Measurements from ENCODE around the gene KLF9.

KLF9 gene

GRCh38 chr9:70355801-70356200, 58.7 kb downstream of the KLF9 start:
- in situ Hi-C loops (cut with HindIII; ENCODE audit: low sequenced_read_pairs) = no loop called here
- H3K4me3 ChIP-seq (ENCODE audit: low read depth, low read length) = no peak overlapping the region
- no peak for TF ChIP-seq CTCF (IDR thresholded peaks at IDR 0.05; ENCODE audit: low read depth, low read length, missing control alignments)
- DNase-seq (ENCODE audit: low read depth) = no peak

GRCh38 chr9:70352802-70353201, 61.7 kb downstream of the KLF9 start:
- in situ Hi-C loops (cut with HindIII; ENCODE audit: low sequenced_read_pairs) = no loop called here
- peak; percentile 5 for DNase-seq (ENCODE audit: low read depth)
- no peak overlapping the region for H3K4me3 ChIP-seq (ENCODE audit: low read depth, low read length)
- peak; percentile 69 for TF ChIP-seq CTCF (IDR thresholded peaks at IDR 0.05; ENCODE audit: low read depth, low read length, missing control alignments)

- in situ Hi-C loops (cut with HindIII; ENCODE audit: low sequenced_read_pairs) = no loop called here
- TF ChIP-seq CTCF (IDR thresholded peaks at IDR 0.05; ENCODE audit: low read depth, low read length, missing control alignments) = no peak
- peak; percentile 45 for DNase-seq (ENCODE audit: low read depth)
Measured at GRCh38 chr9:70352356-70352755, 62.1 kb downstream of the KLF9 start.

GRCh38 chr9:70347046-70347445, 67.4 kb downstream of the KLF9 start:
- no peak for DNase-seq (ENCODE audit: low read depth)
- no peak overlapping the region for H3K4me3 ChIP-seq (ENCODE audit: low read depth, low read length)
- in situ Hi-C loops (cut with HindIII; ENCODE audit: low sequenced_read_pairs) = no loop called here
- TF ChIP-seq CTCF (IDR thresholded peaks at IDR 0.05; ENCODE audit: low read depth, low read length, missing control alignments) = no peak

More at GRCh38 chr9:70352356-70352755, 62.1 kb downstream of the KLF9 start:
- H3K4me3 ChIP-seq (ENCODE audit: low read depth, low read length) = no peak overlapping the region

GRCh38 chr9:70340572-70340971, 73.9 kb downstream of the KLF9 start:
- in situ Hi-C loops (cut with HindIII; ENCODE audit: low sequenced_read_pairs) = no loop called here
- H3K4me3 ChIP-seq (ENCODE audit: low read depth, low read length) = no peak overlapping the region
- peak; percentile 26 for DNase-seq (ENCODE audit: low read depth)
- no peak for TF ChIP-seq CTCF (IDR thresholded peaks at IDR 0.05; ENCODE audit: low read depth, low read length, missing control alignments)
